Activated CD8-positive, alpha-beta memory T cell treated with anti-CD3 and anti-CD28 coated beads for 36 hours (primary cell): ENCODE measurements around the gene CXXC5. TPM values are rescaled to one million over a fixed set of nuclear protein-coding genes. Genes with fewer than 3 reads are reported as not detected.

Source experiments
- CTCF ChIA-PET: fragments of 350-600 bp; sonication (Branson Sonifier 250); formaldehyde crosslinking; loops from one replicate; lab custom pipeline; 2021; ENCODE audit warnings: antibody characterized with exemption; lab: Charles Lee
- POLR2A ChIA-PET: fragments of 350-600 bp; sonication (Branson Sonifier 250); formaldehyde crosslinking; loops from one replicate; lab custom pipeline; 2021; ENCODE audit warnings: antibody characterized with exemption; lab: Charles Lee
- total RNA-seq, 2 experiments: library from RNA; stranded (reverse); gene quantifications; one replicate each; pipeline ENCODE4 v1.2.3, GENCODE V29; 2021

The CXXC5 gene
- total RNA-seq, 2 experiments from 2014 or later = 2.7 TPM

GRCh38 chr5:139646111-139646510 lies 2.0 kb upstream of the CXXC5 start:
- ChIA-PET POLR2A (no interaction called here), CTCF (interaction anchor here (0.8 to 1.0 kb wide), 2 partner anchors 13 to 33 kb away, joined by 3 to 4 read pairs; no protein-coding TSS in a partner anchor)

- POLR2A ChIA-PET = interaction anchor here (0.6 kb wide), 1 partner anchor 20 kb away, joined by 3 read pairs; no protein-coding TSS in a partner anchor
- CTCF ChIA-PET = interaction anchor here (1.0 to 1.4 kb wide), 2 partner anchors 13 to 24 kb away, joined by 3 to 5 read pairs; no protein-coding TSS in a partner anchor
Measured at GRCh38 chr5:139646912-139647505, 1.1 kb upstream of the CXXC5 start.

GRCh38 chr5:139647506-139648204 lies 494 bp upstream of the CXXC5 start:
- ChIA-PET CTCF (interaction anchor here (0.7 to 1.4 kb wide), 6 partner anchors 9 to 118 kb away, joined by 3 to 11 read pairs (median 4); no protein-coding TSS in a partner anchor), POLR2A (interaction anchor here (0.6 to 1.5 kb wide), 2 partner anchors 10 to 20 kb away, joined by 3 to 14 read pairs; no protein-coding TSS in a partner anchor)

GRCh38 chr5:139649082-139649991 lies 1.2 kb downstream of the CXXC5 start:
- ChIA-PET CTCF (interaction anchor here (1.2 to 1.5 kb wide), 4 partner anchors 10 to 117 kb away, joined by 3 to 6 read pairs (median 4); no protein-coding TSS in a partner anchor), POLR2A (interaction anchor here (1.5 to 1.6 kb wide), 2 partner anchors 12 to 20 kb away, joined by 5 to 14 read pairs; no protein-coding TSS in a partner anchor)

- POLR2A ChIA-PET = interaction anchor here (1.6 kb wide), 1 partner anchor 19 kb away, joined by 5 read pairs; no protein-coding TSS in a partner anchor
Measured at GRCh38 chr5:139650031-139650688, 2.0 kb downstream of the CXXC5 start.

GRCh38 chr5:139650689-139651042 lies 2.5 kb downstream of the CXXC5 start:
- ChIA-PET CTCF (interaction anchor here (1.2 to 2.2 kb wide), 6 partner anchors 9 to 115 kb away, joined by 3 to 7 read pairs (median 5); no protein-coding TSS in a partner anchor), POLR2A (interaction anchor here (0.6 to 1.6 kb wide), 2 partner anchors 18 to 364 kb away, joined by 4 to 5 read pairs; no protein-coding TSS in a partner anchor)

More at GRCh38 chr5:139650031-139650688, 2.0 kb downstream of the CXXC5 start:
- CTCF ChIA-PET = interaction anchor here (1.2 to 2.2 kb wide), 6 partner anchors 9 to 116 kb away, joined by 3 to 7 read pairs (median 5); no protein-coding TSS in a partner anchor

GRCh38 chr5:139651043-139651834 lies 3.1 kb downstream of the CXXC5 start:
- ChIA-PET POLR2A (interaction anchor here (0.5 to 1.6 kb wide), 5 partner anchors 12 to 364 kb away, joined by 3 to 7 read pairs (median 5); no protein-coding TSS in a partner anchor), CTCF (interaction anchor here (0.6 to 2.2 kb wide), 7 partner anchors 10 to 352 kb away, joined by 3 to 7 read pairs (median 5); no protein-coding TSS in a partner anchor)

- ChIA-PET CTCF (interaction anchor here (0.6 to 2.2 kb wide), 7 partner anchors 11 to 353 kb away, joined by 3 to 7 read pairs (median 3); no protein-coding TSS in a partner anchor), POLR2A (interaction anchor here (0.5 to 1.4 kb wide), 4 partner anchors 12 to 181 kb away, joined by 3 to 7 read pairs (median 4); partner anchors contain the start of gene SMIM33)
Measured at GRCh38 chr5:139651853-139652787, 4.0 kb downstream of the CXXC5 start.

GRCh38 chr5:139652788-139653241 lies 4.7 kb downstream of the CXXC5 start:
- ChIA-PET CTCF (interaction anchor here (0.6 to 2.2 kb wide), 4 partner anchors 17 to 113 kb away, joined by 3 to 8 read pairs (median 4); no protein-coding TSS in a partner anchor), POLR2A (interaction anchor here (0.6 to 1.4 kb wide), 2 partner anchors 15 to 182 kb away, joined by 3 to 5 read pairs; partner anchors contain the start of gene SMIM33)

- CTCF ChIA-PET = interaction anchor here (1.5 to 2.2 kb wide), 2 partner anchors 58 to 112 kb away, joined by 3 to 8 read pairs; no protein-coding TSS in a partner anchor
- POLR2A ChIA-PET = interaction anchor here (0.6 kb wide), 1 partner anchor 311 kb away, joined by 3 read pairs; no protein-coding TSS in a partner anchor
Measured at GRCh38 chr5:139653616-139654015, 5.5 kb downstream of the CXXC5 start.

GRCh38 chr5:139654464-139654863 lies 6.3 kb downstream of the CXXC5 start:
- POLR2A ChIA-PET = interaction anchor here (0.5 kb wide), 1 partner anchor 136 kb away, joined by 3 read pairs; no protein-coding TSS in a partner anchor
- CTCF ChIA-PET = interaction anchor here (1.5 to 2.2 kb wide), 3 partner anchors 18 to 111 kb away, joined by 3 to 8 read pairs (median 5); no protein-coding TSS in a partner anchor

- POLR2A ChIA-PET = interaction anchor here (0.5 kb wide), 1 partner anchor 136 kb away, joined by 3 read pairs; no protein-coding TSS in a partner anchor
- CTCF ChIA-PET = interaction anchor here (1.0 to 2.2 kb wide), 3 partner anchors 19 to 111 kb away, joined by 3 to 8 read pairs (median 5); no protein-coding TSS in a partner anchor
Measured at GRCh38 chr5:139654871-139655491, 6.8 kb downstream of the CXXC5 start.

- ChIA-PET CTCF (interaction anchor here (1.0 to 1.7 kb wide), 3 partner anchors 8 to 55 kb away, joined by 3 to 5 read pairs (median 3); partner anchors contain the start of gene CXXC5), POLR2A (no interaction called here)
Measured at GRCh38 chr5:139655727-139656271, 7.7 kb downstream of the CXXC5 start.
